Measurements from ENCODE around the gene CST7.
"Not testable (repeated sequence)": the region's sequence is repeated elsewhere in the genome, so short reads cannot be mapped to it uniquely, and the experiment has no call there.

The CST7 gene

DNA sequence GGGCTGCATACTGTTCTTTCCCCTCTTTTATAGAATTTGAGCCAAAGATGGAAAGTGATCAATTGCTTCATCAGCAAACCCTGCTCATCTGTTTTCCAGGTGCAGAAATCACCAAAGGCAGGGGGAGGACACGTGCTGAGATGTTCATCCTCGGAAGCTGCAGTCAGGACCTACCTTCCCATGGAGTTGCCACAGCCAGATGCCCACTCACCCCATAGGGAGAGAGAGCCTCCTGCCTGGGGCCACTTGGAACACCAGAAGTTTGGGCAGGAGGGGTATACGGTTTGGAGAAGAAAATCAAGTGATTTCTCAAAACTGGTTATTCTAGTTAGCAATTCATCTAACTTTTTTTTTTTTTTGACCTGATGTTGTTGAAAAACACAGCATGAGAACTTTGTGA is 5.3 kb upstream of the CST7 start:
- Histone ChIP-seq H3K36me3 (ENCODE audit: control insufficient read depth, insufficient read depth, low read length) (no peaks in the 10 kb centered on the region), H3K4me3 (ENCODE audit: low read depth, low read length) (no peak overlapping the region), H3K9ac (ENCODE audit: low read depth, low read length) (no peak overlapping the region), H3K4me1 (ENCODE audit: control insufficient read depth, insufficient read depth, low read length) (no peaks in the 10 kb centered on the region), H3K9me3 (ENCODE audit: control insufficient read depth, insufficient read depth, low read length) (no peaks in the 10 kb centered on the region), H3K27me3 (ENCODE audit: control insufficient read depth, insufficient read depth, low read length) (no peaks in the 10 kb centered on the region)

DNA sequence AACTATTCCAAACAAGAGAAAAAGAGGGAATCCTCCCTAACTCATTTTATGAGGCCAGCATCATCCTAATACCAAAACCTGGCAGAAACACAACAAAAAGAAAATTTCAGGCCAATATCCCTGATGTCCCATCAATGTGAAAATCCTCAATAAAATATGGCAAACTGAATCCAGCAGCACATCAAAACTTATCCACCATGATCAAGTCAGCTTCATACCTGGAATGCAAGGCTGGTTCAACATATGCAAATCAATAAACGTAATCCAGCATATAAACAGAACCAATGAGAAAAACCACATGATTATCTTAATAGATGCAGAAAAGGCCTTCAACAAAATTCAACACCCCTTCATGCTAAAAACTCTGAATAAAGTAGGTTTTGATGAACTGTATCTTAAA is 2.7 kb upstream of the CST7 start:
- not testable (repeated sequence) for H3K9me3 ChIP-seq (ENCODE audit: control insufficient read depth, insufficient read depth, low read length); H3K4me3 ChIP-seq (ENCODE audit: low read depth, low read length); H3K36me3 ChIP-seq (ENCODE audit: control insufficient read depth, insufficient read depth, low read length); H3K9ac ChIP-seq (ENCODE audit: low read depth, low read length); H3K27me3 ChIP-seq (ENCODE audit: control insufficient read depth, insufficient read depth, low read length); H3K4me1 ChIP-seq (ENCODE audit: control insufficient read depth, insufficient read depth, low read length)

DNA sequence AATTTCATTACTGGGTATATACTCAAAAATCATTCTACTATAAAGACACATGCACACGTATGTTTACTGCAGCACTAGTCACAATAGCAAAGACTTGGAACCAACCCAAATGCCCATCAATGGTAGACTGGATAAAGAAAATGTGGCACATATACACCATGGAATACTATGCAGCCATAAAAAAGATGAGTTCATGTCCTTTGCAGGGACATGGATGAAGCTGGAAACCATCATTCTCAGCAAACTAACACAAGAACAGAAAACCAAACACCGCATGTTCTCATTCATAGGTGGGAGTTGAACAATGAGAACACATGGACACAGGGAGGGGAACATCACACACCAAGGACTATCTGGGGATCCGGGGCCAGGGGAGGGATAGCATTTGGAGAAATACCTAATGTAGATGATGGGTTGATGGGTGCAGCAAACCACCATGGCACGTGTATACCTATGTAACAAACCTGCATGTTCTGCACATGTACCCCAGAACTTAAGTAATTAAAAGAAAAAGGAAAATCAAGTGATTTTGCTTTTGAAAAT is 602 bp upstream of the CST7 start:
- not testable (repeated sequence) for H3K27me3 ChIP-seq (ENCODE audit: control insufficient read depth, insufficient read depth, low read length); H3K9ac ChIP-seq (ENCODE audit: low read depth, low read length); H3K9me3 ChIP-seq (ENCODE audit: control insufficient read depth, insufficient read depth, low read length); H3K4me1 ChIP-seq (ENCODE audit: control insufficient read depth, insufficient read depth, low read length); H3K36me3 ChIP-seq (ENCODE audit: control insufficient read depth, insufficient read depth, low read length); H3K4me3 ChIP-seq (ENCODE audit: low read depth, low read length)

DNA sequence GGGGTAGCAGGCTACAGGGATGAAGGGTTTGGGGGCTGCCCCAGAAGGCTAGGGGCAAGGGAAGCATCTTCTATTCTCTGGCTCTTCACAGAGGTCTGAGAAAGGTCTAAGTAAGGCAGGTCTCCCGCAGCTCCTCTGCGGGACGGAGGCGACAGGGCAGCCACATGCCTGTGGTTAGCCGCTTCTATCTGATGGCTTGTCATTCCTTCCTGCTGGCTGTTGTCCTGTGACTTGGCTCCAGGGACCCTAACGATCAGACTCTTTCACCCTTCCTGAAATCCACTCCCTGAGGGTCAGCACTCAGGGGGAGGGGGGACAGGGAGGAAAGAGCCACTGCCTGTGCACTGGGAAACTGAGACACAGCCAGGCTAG is 673 bp downstream of the CST7 start:
- H3K9me3 ChIP-seq (ENCODE audit: control insufficient read depth, insufficient read depth, low read length): no peaks in the 10 kb centered on the region
- no peak overlapping the region for H3K4me3 ChIP-seq (ENCODE audit: low read depth, low read length)
- H3K27me3 ChIP-seq (ENCODE audit: control insufficient read depth, insufficient read depth, low read length): no peaks in the 10 kb centered on the region
- no peaks in the 10 kb centered on the region for H3K4me1 ChIP-seq (ENCODE audit: control insufficient read depth, insufficient read depth, low read length)
- H3K36me3 ChIP-seq (ENCODE audit: control insufficient read depth, insufficient read depth, low read length): no peaks in the 10 kb centered on the region
- no peak overlapping the region for H3K9ac ChIP-seq (ENCODE audit: low read depth, low read length)

DNA sequence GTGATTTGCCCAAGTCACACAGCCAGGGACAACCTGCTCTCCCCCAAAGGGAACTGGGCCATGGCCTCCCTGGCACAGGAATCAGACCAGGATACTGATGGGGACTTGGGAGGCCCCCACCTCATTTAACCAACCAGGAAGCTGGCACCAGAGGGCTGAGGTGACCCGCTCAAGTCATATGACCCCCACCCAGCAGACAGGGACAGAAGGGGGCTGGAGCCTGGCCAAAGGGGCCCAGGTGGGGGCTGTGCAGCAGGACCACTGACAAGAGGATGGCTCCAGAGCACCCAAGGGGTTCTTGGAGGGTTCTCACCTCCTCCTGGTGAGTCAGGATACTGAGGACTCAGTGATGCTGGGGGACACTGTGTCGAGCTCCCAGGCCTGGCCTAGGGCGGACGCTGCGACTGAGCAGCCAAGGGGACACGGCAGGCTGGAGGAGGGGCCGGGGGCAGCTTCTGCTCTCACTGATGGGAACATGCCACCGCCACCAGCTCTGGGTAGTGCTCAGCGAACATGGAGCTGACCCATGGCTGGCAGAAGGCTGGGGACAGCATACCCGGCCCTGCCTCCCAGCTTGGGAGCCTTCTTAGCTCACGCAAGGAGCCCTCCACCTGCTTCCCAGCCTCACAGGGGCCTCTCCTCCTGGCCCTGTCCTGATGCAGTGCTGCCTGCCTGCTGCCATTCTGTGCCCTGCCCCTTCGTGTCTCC is 1.2 kb downstream of the CST7 start:
- Histone ChIP-seq H3K4me3 (ENCODE audit: low read depth, low read length) (no peak overlapping the region), H3K9ac (ENCODE audit: low read depth, low read length) (no peak overlapping the region), H3K27me3 (ENCODE audit: control insufficient read depth, insufficient read depth, low read length) (no peaks in the 10 kb centered on the region), H3K9me3 (ENCODE audit: control insufficient read depth, insufficient read depth, low read length) (no peaks in the 10 kb centered on the region), H3K4me1 (ENCODE audit: control insufficient read depth, insufficient read depth, low read length) (no peaks in the 10 kb centered on the region), H3K36me3 (ENCODE audit: control insufficient read depth, insufficient read depth, low read length) (no peaks in the 10 kb centered on the region)

DNA sequence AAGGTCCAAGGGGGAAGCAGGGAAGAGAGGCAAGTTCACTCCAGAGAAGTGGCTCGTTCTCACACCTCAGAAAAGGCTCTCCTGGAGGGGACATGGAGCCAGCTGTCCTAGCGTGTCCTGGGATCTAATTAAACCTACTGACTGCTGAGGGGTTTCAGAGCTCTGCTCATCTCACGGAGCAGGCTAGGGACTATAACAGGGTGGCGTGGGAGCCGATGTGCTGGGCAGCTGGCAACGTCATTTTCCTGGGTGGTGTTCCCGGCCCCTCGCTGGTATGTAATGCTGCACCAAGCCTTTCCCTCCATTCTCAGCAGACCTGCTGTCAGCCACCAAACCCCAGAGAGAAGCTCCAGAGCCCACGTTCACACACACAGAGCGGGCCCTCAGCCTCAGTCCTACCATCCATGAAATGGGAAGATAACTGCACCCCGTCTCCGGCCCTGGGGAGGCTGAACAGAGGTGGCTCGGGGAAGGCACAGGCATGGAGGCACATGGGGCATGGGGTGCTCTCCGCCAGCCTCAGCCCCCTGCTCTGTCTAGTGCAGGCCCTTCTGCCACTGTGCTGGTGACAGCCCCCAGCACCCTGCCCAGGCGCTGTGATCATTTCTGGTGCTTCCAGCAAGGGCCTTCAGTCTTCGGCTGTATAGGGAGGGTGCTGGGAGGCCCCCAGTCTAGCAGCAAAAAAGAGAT is 1.9 kb downstream of the CST7 start:
- Histone ChIP-seq H3K9ac (ENCODE audit: low read depth, low read length) (no peak overlapping the region), H3K4me1 (ENCODE audit: control insufficient read depth, insufficient read depth, low read length) (no peaks in the 10 kb centered on the region), H3K27me3 (ENCODE audit: control insufficient read depth, insufficient read depth, low read length) (no peaks in the 10 kb centered on the region), H3K36me3 (ENCODE audit: control insufficient read depth, insufficient read depth, low read length) (no peaks in the 10 kb centered on the region), H3K9me3 (ENCODE audit: control insufficient read depth, insufficient read depth, low read length) (no peaks in the 10 kb centered on the region), H3K4me3 (ENCODE audit: low read depth, low read length) (no peak overlapping the region)

DNA sequence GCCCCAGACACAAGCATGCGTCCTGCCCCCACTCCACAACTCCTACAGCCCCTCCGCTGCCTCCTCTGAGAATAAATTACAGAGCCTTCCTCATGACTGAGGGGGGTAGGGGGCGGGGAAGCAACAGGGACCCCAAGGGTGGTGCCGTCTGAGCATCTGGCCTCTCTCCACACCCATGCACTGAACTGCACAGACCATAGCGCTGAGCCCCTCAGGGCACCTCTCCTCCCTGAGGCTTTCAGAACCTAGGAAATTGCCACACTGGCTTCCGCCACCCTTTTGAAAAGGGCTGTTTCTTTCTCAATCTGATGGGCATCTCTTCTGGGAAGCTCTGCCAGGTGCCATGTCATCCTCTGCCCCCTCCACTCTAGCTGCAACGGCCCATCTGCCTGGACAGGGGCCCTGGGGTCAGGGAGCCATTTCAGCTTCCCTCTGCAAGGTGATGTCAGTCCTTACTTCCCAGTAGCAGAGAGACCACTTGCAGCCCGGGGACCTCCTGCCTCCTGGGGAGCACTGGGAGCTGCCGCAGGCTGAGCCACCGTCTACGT is 2.5 kb downstream of the CST7 start:
- no peaks in the 10 kb centered on the region for H3K9me3 ChIP-seq (ENCODE audit: control insufficient read depth, insufficient read depth, low read length)
- H3K4me1 ChIP-seq (ENCODE audit: control insufficient read depth, insufficient read depth, low read length): no peaks in the 10 kb centered on the region
- no peaks in the 10 kb centered on the region for H3K27me3 ChIP-seq (ENCODE audit: control insufficient read depth, insufficient read depth, low read length)
- no peaks in the 10 kb centered on the region for H3K36me3 ChIP-seq (ENCODE audit: control insufficient read depth, insufficient read depth, low read length)
- H3K9ac ChIP-seq (ENCODE audit: low read depth, low read length): no peak overlapping the region
- no peak overlapping the region for H3K4me3 ChIP-seq (ENCODE audit: low read depth, low read length)

DNA sequence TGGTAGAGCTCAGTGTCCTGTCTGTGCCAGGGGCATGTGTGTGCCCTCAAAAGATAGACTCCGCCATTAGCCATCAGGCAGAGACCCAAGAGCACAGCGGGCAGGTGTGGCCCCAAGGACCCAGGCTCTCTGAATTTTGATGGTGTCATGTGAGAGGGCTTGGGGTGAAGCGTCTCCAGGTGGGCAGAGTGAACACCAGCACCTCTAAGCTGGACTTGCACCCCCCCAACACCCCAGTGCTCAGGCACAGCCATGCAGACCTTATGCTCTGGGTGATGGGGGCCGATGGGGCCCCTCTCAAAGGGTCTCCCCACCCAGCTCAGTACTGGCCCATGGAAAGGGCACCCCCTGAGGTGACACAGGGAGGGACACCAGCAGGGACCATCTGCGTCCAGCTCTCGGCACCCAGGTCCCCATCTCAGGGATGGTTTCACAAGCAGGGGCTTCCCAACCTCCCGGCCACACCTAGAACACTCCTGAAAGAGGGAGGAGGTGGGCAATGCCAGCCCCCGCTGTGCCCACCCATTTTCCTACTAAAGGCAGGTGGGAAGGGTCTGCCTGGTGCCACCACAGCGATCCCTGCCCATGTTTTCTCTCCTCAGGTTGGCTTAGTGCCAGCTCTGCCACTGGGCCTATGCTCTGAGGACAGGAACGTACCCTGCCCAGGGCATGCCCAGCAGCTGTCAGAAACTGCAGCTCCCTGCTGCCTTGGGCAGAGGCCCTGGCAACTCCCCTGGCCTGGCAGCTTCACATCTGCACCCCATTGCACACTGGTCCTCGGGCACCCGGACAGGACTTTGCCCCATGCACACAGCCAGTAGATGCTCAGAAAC is 3.5 kb downstream of the CST7 start:
- H3K9me3 ChIP-seq (ENCODE audit: control insufficient read depth, insufficient read depth, low read length): no peaks in the 10 kb centered on the region
- H3K4me1 ChIP-seq (ENCODE audit: control insufficient read depth, insufficient read depth, low read length): no peaks in the 10 kb centered on the region
- H3K4me3 ChIP-seq (ENCODE audit: low read depth, low read length): no peak overlapping the region
- H3K27me3 ChIP-seq (ENCODE audit: control insufficient read depth, insufficient read depth, low read length): no peaks in the 10 kb centered on the region
- H3K9ac ChIP-seq (ENCODE audit: low read depth, low read length): no peak overlapping the region
- H3K36me3 ChIP-seq (ENCODE audit: control insufficient read depth, insufficient read depth, low read length): no peaks in the 10 kb centered on the region

DNA sequence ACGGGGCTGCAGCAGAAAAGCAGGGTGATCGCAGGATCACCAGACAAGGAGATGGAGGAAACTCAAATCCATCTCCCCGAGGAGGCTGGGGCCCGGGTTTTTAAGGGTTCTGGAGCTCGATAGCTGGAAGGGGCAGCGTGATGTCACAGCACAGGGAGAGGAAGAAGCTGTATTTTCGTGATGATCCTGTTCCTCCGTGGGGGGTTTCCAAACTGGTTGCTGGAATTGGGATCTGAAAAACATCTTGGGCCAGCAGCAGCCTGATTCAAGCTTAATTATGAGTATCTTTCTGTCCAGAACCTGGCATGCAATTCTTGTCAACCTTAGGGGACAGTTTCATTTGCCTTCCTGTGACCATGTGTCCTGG is 4.1 kb downstream of the CST7 start:
- Histone ChIP-seq H3K27me3 (ENCODE audit: control insufficient read depth, insufficient read depth, low read length) (no peaks in the 10 kb centered on the region), H3K9ac (ENCODE audit: low read depth, low read length) (no peak overlapping the region), H3K4me3 (ENCODE audit: low read depth, low read length) (no peak overlapping the region), H3K36me3 (ENCODE audit: control insufficient read depth, insufficient read depth, low read length) (no peaks in the 10 kb centered on the region), H3K4me1 (ENCODE audit: control insufficient read depth, insufficient read depth, low read length) (no peaks in the 10 kb centered on the region), H3K9me3 (ENCODE audit: control insufficient read depth, insufficient read depth, low read length) (no peaks in the 10 kb centered on the region)

DNA sequence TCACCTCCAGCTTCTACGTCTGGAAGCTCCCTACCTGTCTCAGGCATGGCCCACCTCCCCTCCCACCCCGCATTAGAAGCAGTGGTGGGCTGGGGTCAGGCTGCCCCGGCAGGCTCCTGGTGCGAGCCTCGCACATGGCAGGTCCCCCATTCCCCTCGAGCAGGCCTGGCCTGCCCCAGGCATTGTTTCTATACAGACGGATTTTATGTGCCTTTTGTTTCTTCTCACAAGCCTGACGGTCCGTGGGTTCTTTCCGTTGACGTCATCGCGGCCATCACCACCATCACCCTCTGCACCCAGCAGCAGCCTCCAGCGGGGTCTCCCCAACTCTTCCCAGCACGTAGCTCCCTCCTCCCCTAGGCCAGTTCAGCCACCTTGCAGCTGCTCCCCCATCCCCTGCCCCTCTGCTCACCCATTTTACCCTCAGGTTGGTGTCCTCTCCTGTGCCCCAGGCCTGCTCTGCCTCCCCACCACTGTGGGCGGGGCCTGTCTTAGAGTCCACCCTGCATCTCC is 4.6 kb downstream of the CST7 start:
- Histone ChIP-seq H3K9me3 (ENCODE audit: control insufficient read depth, insufficient read depth, low read length) (no peaks in the 10 kb centered on the region), H3K4me1 (ENCODE audit: control insufficient read depth, insufficient read depth, low read length) (no peaks in the 10 kb centered on the region), H3K9ac (ENCODE audit: low read depth, low read length) (no peak overlapping the region)

DNA sequence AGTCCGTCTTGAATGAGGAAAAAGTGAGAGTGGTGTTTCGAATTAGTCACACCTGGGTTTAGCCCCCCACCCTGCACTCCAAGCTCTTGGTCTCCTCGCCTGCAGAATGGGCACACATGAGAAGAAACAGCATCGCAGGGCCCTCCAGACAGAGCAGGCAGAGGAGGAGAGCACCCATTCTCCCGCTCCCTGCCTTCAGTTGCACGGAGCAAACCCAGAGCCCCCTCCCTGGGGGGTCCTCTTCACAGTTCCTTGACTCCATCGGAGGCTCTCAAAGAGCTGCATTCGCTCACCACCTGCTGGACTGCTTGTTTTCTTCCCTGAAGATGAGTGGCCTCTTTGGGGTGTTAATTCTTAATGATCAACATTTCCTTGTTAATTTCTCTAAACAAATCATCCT is 5.1 kb downstream of the CST7 start:
- no peaks in the 10 kb centered on the region for H3K9me3 ChIP-seq (ENCODE audit: control insufficient read depth, insufficient read depth, low read length)
- no peaks in the 10 kb centered on the region for H3K4me1 ChIP-seq (ENCODE audit: control insufficient read depth, insufficient read depth, low read length)
- H3K4me3 ChIP-seq (ENCODE audit: low read depth, low read length): no peak overlapping the region
- peaks cover 4% of the 10 kb centered on the region for H3K36me3 ChIP-seq (ENCODE audit: control insufficient read depth, insufficient read depth, low read length)
- no peak overlapping the region for H3K9ac ChIP-seq (ENCODE audit: low read depth, low read length)
- no peaks in the 10 kb centered on the region for H3K27me3 ChIP-seq (ENCODE audit: control insufficient read depth, insufficient read depth, low read length)

More for the DNA sequence above, 4.6 kb downstream of the CST7 start:
- Histone ChIP-seq H3K36me3 (ENCODE audit: control insufficient read depth, insufficient read depth, low read length) (no peaks in the 10 kb centered on the region), H3K27me3 (ENCODE audit: control insufficient read depth, insufficient read depth, low read length) (no peaks in the 10 kb centered on the region), H3K4me3 (ENCODE audit: low read depth, low read length) (no peak overlapping the region)
